ENCODE results near the gene RPL36A.
A peak's percentile ranks its signal among the peaks of the same experiment; 100 is the strongest.

Gene RPL36A

GRCh38 chrX:101393530-101394305 is 2.9 kb downstream of the RPL36A start:
- DNase-seq (ENCODE audit: low read depth): no peak

DNA sequence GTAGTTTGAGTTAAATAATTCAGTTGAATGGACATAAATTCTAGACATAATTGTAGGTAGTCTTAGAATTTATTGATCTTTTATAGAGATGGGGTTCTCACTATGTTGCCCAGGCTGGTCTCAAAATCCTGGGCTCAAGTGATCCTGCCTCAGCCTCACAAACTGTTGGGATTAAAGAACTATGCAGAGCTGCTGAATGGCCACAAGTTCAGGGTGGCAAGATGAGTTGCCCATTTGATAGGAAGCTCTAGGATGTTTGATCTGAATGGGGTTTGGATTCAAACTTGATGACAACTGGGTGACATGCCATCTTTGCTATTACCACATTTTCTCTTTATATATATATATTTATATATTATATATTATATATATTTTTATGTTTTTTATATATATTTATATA is 3.6 kb downstream of the RPL36A start:
- no peak for DNase-seq (ENCODE audit: low read depth)

DNA sequence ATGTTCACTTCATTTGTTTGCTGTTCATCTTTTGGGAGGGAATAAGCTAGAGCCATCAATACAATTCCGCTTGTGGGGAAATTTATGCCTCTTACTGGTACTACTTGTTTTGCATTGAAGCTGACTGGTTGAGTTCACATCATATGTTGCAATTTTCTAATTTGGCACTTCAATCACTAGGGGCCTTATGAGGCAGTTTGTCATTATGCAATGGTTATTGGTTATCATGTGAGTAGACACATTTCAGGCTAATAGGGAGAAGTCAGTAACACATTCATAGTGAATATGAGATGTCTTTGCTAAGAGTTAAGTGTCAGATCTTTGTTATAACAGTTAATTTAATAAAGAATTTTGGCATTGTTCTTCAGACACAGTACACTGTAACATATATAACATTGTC is 5.0 kb downstream of the RPL36A start:
- no peak for DNase-seq (ENCODE audit: low read depth)

- DNase-seq (ENCODE audit: low read depth): no peak
Observed at GRCh38 chrX:101397779-101398178, 7.0 kb downstream of the RPL36A start.

DNA sequence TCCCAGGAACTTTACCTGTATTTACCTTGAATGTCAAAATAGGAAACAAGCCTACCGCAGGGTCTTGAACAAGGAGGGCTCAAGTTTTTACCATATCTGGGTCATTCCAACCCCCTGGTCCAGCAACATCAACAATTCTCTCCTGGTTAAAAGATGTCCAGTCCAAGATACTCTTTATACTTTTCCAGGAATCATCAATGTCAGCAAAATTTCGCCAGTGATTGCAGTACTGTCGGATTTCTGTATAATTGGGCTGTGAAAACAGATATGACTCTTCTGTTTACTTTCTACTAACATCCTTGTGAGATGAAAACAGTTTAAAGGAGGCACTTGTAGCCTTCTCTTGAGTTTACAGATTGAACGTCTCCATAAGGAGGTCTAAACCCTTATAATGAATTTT is 7.9 kb downstream of the RPL36A start:
- DNase-seq (ENCODE audit: low read depth): no peak

- no peak for DNase-seq (ENCODE audit: low read depth)
Observed at GRCh38 chrX:101399825-101400224, 9.0 kb downstream of the RPL36A start.

- no peak for DNase-seq (ENCODE audit: low read depth)
Observed at GRCh38 chrX:101407167-101407747, 16.4 kb downstream of the RPL36A start.

- peak; percentile 72 for DNase-seq (ENCODE audit: low read depth)
Observed at GRCh38 chrX:101407748-101408531, 17.1 kb downstream of the RPL36A start, which contains the start of the genes GLA and HNRNPH2. Gene GLA, minus strand, starts transcription at chrX:101407925. Its CDS starts 22 bp downstream, at chrX:101407903. Gene HNRNPH2, plus strand, starts transcription at chrX:101408222. Its CDS starts 3,767 bp downstream, at chrX:101411989.

DNA sequence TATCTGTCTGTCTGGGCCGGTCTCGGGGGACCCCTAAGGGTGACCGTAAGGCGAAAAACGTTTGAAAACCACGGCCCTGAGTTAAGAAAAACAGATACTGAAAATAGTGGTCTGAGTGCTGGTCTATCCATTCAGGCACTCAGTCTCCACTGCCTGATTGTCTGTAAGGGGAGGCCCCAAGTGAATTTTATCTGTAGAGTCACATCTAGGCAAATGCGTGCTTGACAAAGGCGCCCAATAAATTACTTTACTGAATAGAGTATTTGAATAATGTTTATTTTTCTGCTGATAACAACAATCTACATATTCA is 17.7 kb downstream of the RPL36A start:
- DNase-seq (ENCODE audit: low read depth): no peak

DNA sequence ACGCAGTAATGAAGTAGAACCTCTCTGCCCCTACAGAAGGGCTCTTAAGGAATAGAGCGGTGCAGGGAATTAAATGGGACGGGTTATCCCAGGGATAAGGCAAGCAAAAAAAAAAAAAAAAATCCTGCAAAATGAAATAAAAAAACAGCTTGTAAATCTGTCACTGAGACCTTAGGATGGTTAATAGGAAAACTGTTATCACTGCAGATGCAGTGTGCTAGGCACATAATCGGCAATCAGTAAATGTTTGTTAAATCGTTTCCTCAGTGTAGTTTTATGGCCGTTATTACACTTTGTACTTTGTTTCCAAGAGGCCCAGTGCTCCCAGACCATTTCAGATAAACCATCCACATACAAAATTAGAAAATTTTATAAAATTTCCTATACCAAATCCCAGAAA is 18.2 kb downstream of the RPL36A start:
- no peak for DNase-seq (ENCODE audit: low read depth)

GRCh38 chrX:101410461-101410860 is 19.6 kb downstream of the RPL36A start:
- no peak for DNase-seq (ENCODE audit: low read depth)

GRCh38 chrX:101411984-101412383 is 21.2 kb downstream of the RPL36A start:
- no peak for DNase-seq (ENCODE audit: low read depth)

DNA sequence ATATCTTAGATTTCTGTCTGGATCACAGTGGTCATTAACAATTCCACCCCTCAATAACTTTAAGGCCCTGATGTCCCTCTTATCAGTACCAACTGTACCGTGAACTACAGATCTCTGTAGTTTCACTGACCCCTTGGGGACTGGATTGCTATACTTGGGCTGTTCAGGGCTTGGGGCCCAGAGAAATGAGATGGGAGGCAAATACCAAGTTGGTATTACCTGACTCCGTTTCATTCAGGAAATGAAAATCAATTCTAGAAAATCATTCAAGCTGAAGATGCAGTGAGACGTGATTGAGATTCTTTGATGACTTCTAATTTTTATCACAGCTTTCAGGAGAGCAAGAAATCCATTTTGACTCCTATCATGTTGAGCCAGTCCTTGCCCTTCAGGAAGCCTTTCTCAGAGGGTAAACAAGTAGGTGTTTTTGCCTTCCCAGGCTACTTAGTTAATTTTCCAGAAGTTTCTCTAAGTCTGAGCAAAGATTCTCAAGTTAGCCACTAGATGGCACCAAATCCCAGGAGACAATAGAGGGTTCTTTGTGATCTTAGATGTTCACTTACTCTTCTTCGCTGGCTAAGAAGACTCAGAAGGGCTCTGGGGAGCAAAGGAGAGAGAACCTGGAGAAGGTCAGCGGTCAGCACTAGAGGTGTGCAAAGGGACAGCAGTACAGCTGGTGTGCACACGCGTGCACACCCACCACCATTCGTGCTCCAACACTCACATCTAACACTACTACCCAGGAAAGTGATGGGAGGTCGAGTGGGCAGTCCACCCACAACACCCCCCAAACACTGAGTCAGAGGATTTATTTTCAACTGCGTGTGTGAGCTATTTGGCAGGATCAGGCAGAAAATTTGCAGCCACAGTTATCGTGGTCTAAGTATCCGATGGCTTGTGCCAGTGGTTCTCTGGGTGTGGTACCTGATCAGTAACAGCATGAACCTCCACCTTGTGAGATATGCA is 24.7 kb downstream of the RPL36A start:
- DNase-seq (ENCODE audit: low read depth): no peak

DNA sequence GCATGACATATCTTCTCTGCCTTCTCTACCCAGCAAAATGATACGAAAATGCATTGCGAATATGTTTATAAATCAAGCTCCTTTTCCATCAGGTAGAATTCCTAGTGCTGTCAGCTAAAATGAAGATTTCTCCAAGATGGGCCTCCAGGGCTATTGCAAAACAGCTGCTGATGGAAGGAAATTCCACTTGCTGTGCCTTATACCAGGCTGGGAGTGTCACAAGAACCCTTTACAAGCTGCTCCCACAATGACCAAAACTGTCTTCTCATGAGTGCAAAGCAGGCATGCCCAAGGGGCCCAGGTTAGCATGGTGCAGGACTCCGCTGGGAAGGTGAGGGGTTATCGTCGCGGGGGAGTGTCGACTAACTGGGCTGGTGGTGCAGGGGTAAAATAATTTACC is 25.9 kb downstream of the RPL36A start:
- DNase-seq (ENCODE audit: low read depth): no peak

DNA sequence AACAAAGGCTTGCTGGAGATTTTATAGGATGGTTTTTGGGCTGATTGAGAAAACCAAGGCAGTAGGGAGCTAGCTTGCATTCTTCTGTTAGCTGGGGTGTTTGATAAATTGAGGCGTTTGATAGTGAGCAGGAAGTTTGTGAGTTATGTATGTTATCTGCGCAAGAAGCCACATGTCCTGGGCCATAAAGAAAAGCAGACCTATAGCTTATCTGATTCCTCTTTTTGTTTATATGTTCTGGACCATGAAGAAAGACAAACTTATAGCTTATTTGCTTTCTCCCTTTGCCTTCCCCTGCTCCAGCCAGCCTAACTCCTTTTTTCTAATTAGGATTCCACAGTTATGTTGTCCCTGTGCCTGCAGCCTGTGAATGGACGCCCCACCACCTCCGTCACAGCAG is 26.4 kb downstream of the RPL36A start:
- no peak for DNase-seq (ENCODE audit: low read depth)

- no peak for DNase-seq (ENCODE audit: low read depth)
Observed at GRCh38 chrX:101417981-101418841, 27.4 kb downstream of the RPL36A start.

DNA sequence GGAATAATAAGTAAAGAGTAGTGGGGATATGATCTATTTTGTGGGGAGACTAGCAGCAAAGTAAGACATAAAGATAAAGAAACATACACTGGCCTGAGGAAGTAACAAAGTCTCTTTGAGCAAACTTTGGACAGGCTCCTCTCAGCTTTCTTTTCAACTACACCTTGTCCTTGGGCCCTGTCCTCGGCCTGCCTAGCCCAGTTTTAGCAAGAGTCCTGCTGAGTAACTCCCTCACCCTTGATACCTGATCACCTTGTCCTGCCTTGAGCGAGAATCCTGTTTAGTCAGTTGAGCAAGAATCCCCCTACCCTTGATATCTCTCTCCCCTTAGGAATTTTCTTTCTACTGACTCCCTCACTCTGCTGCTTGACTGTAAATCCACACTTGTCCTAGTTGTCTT is 28.7 kb downstream of the RPL36A start:
- DNase-seq (ENCODE audit: low read depth): no peak

- no peak for DNase-seq (ENCODE audit: low read depth)
Observed at GRCh38 chrX:101427954-101428353, 37.1 kb downstream of the RPL36A start.

DNA sequence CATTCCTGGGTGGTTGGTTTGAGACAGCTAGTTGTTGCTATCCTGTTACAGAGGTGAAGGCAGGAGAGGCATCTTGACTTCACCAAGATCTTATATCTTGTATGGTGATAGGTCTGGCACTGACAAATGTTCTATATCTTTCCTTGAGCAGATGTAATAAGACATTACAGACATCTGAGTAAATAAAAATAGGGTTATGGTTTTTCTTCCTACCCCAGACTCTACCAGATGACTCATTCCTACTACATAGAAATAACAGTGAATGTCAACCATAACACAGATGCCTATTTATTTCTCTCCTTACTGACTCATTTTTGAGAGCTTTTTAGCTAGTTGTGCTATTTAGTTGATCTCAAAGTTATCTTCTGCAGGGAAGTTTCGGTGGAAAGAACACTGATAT is 39.1 kb downstream of the RPL36A start:
- no peak for DNase-seq (ENCODE audit: low read depth)

- no peak for DNase-seq (ENCODE audit: low read depth)
Observed at GRCh38 chrX:101430457-101431078, 39.8 kb downstream of the RPL36A start.

GRCh38 chrX:101442085-101442484 is 51.3 kb downstream of the RPL36A start:
- DNase-seq (ENCODE audit: low read depth): no peak

All from stimulated activated CD8-positive, alpha-beta memory T cell treated with anti-CD3 and anti-CD28 coated beads, Interleukin-7, amount 100 ng/mL, for 24 hours (primary cell).